Subcutaneous adipose tissue (tissue), 4 donors: ENCODE measurements around the gene TSSC4. TPM values are rescaled to one million over a fixed set of nuclear protein-coding genes. Genes with fewer than 3 reads are reported as not detected.

Source experiments
- total RNA-seq, 4 donors: library from RNA; depleted of rRNA; stranded (reverse); fragments of >200 nt; gene quantifications; one replicate each; pipeline ENCODE4 v1.1.0, GENCODE V29; 2016
- TF ChIP-seq, protein P1 (sequence below): fragments of 450-650 bp; IDR thresholded peaks from one replicate; pipeline ENCODE4 v1.5.1; 2016; ENCODE audit warnings: low read depth, mild to moderate bottlenecking, control low read depth, antibody characterized with exemption, moderate library complexity

TSSC4 gene
- total RNA-seq, 4 donors from 2014 or later: 19.5 to 36.0 (median 27.8) TPM

DNA sequence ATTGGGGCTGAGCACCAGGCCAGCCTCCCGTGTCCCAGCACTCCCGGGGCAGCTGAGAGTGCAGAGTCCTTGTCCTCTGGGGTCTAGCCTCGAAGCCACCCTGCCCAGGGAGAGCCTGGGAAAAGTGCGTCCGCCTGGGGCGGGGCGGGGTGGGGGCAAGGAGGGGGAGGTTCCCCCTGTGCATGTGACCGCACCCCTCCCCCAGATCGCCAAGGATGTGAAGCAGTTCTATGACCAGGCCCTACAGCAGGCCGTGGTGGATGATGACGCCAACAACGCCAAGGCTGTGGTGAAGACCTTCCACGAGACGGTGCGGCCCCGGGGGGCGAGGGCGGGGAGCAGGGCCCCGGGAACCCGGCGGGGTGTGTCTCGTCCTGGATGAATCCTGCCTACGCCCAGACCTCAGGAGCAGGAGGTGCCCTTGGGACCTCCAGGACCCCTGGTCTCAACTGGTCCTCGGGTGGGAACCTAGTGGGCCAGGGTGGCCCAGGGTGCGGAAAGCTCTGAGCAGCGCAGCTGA lies 5.3 kb upstream of the TSSC4 start:
- TF ChIP-seq, protein P1, sequence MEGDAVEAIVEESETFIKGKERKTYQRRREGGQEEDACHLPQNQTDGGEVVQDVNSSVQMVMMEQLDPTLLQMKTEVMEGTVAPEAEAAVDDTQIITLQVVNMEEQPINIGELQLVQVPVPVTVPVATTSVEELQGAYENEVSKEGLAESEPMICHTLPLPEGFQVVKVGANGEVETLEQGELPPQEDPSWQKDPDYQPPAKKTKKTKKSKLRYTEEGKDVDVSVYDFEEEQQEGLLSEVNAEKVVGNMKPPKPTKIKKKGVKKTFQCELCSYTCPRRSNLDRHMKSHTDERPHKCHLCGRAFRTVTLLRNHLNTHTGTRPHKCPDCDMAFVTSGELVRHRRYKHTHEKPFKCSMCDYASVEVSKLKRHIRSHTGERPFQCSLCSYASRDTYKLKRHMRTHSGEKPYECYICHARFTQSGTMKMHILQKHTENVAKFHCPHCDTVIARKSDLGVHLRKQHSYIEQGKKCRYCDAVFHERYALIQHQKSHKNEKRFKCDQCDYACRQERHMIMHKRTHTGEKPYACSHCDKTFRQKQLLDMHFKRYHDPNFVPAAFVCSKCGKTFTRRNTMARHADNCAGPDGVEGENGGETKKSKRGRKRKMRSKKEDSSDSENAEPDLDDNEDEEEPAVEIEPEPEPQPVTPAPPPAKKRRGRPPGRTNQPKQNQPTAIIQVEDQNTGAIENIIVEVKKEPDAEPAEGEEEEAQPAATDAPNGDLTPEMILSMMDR: no peak

- TF ChIP-seq, protein P1: no peak
Measured at GRCh38 chr11:2395856-2396255, 4.7 kb upstream of the TSSC4 start.

DNA sequence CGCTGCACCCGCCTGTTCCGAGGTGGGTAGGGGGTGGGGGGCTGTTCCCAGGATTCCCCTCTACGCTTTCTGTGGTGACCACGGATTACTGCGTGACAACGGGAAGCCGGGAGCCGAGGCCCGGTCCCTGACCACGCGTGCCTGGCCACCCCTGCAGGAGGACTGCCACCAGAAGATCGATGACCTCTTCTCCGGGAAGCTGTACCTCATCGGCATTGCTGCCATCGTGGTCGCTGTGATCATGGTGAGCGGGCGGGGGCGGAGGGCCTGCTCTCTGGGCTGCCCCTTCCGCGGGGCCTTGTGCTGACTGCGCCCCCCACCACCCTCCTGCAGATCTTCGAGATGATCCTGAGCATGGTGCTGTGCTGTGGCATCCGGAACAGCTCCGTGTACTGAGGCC lies 4.1 kb upstream of the TSSC4 start:
- TF ChIP-seq, protein P1: no peak

- TF ChIP-seq, protein P1: no peak
Measured at GRCh38 chr11:2397005-2397404, 3.5 kb upstream of the TSSC4 start.

DNA sequence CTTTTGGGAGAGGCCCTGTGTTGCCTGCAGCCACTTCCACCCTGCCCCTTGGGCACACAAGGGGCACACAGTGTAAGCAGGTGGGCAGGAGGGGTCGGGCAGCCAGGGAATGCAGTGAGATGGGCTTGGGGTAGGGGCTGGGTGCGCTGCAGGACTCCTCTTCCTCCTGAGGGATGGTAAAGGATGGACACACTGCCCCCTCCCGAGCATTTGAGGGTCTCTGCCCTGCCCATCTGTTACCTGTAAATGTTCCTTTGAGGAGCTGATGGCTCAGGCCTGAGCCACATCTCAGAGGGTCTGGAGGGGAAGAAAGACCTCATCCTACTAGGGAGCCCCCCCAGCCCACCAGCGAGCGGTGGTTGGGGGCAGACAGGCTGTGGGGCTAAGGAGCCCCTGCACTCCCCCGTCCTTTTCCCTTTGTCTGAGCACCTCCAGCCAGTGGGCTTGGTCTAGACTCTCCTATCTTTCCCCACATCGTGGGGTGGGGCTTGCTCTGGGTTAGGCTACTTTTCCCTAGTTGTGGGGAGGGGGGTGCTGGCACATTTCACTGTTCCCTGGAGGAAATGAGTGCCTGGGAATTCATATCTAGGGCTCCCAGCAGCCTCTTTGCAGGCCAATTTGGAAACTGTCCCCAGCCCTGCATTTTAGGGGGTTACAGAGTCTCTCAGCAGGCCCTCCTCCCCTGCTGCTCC lies 1.7 kb upstream of the TSSC4 start:
- TF ChIP-seq, protein P1: no peak

GRCh38 chr11:2399488-2400068 lies 972 bp upstream of the TSSC4 start:
- TF ChIP-seq, protein P1: no peak

GRCh38 chr11:2400762-2401435 lies 349 bp downstream of the TSSC4 start:
- TF ChIP-seq, protein P1: no peak
